Activated CD8-positive, alpha-beta memory T cell treated with anti-CD3 and anti-CD28 coated beads, Interleukin-2, amount 50 U/mL, for 1 hour (primary cell): ENCODE measurements around the gene ARMC3.
"Not testable (repeated sequence)": the region's sequence is repeated elsewhere in the genome, so short reads cannot be mapped to it uniquely, and the experiment has no call there.

Source experiments
- DNase-seq: peaks from one replicate; pipeline ENCODE4 v3.0.0-alpha.2; 2020; ENCODE audit errors: extremely low read depth

Gene ARMC3

DNA sequence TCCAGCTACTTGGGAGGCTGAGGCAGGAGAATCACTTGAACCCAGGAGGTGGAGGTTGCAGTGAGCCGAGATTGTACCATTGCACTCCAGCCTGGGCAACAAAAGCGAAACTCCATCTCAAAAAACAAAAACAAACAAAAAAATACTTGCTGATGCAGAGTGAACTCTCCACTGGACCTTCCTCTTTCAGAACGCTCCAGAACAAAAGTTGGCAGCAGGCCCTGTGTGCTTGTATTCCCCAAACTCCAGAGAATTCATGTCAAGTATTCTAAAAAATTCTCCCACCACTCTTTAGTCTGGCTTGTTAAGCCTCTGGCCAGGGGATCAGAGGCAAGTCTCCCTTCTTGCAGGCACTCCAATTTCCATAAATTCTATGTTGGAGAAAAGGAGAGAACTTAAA is 144.7 kb downstream of the ARMC3 start:
- DNase-seq: not testable (repeated sequence)

DNA sequence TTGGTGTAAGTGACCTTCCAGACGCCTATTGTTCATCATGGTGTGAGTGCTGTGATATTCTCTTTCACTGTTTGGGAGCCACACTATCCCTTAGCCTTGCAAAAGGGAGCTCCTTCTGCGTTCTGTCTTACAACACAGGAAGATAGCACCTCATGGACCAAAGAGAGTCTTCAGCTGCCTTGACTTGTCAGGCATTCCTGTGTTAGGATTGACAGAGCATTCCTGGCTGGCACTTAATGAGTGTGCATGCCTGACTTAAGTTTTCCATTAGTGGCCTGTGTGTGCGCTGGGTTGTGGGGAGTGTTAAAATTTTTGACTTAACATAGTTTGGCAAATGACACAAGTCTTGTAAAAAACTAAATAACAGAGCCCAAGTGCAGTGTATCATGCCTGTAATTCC is 145.7 kb downstream of the ARMC3 start:
- no peak for DNase-seq

DNA sequence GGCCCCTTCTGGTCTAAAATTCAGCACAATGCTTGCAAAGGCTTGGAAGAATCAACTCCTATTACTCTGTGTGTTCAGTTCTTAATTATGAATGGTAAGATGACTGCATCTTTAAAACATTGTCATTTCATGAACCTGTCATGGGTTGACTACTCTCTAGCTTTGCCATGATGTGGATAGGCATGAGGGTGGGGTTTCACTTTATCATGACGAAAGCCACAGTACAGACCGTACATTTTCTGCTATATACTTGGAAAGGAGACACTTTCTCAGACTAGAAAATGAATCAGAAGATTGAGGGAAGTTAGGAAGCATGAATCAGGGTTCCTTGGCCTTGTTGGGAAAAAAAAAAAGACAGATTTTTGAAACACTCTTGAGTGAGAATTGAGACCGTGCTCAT is 147.8 kb downstream of the ARMC3 start:
- no peak for DNase-seq

DNA sequence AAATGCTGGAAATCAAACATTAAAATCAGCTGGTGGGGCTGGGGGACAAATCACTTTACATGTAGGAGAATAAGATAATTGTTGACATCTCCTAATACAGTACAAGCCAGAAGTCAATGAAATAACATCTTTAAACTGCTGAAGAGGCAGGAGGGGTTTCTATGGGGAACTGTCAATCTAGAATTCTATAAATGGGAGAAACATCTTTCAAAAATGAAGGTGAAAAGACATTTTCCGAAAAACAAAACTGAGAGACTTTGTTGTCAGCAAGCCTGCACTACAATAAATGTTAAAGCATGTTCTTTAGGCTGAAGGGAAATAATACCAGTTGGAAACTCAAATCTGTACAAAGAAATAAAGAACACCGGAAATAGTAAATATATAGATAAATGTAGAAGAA is 150.3 kb downstream of the ARMC3 start:
- no peak for DNase-seq

DNA sequence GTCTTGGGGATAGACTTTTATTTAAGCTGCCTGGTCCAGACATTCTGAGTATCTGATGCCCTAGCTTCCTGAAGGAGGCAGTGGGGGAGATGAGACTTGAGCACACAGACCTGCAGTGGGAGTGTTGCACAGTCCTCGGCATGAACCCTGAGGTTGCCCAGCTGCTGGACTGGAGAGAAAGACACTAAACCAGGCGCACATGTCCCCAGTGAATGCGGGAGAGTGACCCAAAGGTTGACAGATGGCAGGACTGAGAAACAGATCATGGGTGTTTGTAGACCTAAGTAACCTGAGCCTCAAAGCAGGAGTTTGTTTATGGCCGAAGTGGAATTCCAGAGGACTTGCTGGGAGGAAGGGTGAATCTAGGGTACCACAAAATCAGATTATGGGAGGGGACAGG is 151.8 kb downstream of the ARMC3 start:
- no peak for DNase-seq

DNA sequence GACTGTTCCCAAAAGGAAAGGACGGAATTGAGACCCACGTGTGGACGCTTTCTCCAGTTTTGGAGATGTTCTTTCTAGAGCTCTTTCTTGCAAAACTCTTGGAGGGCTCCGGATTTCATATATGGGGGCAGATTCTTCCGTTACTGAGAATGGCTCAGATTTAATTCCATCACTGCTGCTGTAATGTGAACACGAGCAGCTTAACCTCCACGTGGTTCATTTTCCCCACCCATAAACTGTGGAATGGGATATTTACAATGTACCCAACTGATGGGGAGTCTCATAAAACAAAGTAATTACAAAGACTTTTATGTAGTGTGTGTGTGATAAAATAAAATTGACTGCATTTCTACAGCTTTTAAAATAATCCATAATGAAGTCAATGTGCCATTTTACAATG is 152.4 kb downstream of the ARMC3 start:
- no peak for DNase-seq

DNA sequence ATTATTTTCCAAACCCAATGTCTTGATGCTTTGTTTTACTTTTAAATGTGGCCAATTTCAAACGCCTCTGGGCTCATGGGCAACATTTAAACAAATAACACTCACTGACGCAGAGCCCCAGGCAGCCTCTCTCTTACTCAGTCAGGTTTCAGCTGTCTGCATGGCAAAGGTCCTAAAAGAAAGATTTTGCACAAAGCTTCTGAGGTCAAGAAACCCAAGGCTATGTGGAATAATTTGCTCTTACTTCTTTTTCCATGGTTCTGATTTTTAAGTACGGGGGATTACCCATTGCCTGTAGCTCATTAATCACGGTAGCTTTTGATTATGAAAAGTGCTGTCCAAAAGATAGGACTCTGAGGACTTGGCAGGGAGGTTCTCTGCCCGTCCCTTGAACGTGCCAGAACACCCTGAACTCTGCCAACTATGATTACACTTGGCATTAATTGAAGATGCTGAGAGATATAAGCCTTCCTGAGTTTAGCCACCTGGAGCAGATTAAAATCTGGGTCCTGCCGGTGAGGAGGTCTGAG is 153.4 kb downstream of the ARMC3 start:
- DNase-seq: no peak

DNA sequence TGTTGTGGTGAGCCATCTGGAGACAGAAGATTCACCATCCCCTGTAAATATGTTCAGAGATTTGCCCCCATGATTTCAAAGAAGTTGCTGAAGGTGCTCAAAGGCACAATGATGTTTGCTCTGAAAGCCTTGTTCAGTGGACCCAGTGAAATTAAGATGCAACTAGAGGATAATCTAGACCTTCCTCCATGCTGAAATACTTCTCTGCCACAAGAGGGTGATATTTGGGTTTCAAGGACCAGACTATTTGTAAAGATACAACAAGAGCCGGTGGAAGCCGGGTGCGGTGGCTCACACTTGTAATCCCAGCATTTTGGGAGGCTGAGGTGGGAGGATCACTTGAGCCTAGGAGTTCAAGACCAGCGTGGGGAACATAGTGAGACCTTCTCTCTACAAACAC is 154.0 kb downstream of the ARMC3 start:
- DNase-seq: no peak
